Hematopoietic multipotent progenitor cell treated with erythropoietin and hydrocortisone succinate and interleukin-3 and kit ligand, for 15 days (in vitro differentiated cells): ENCODE data around the gene CCNYL1.

Source experiments
- DNase-seq: peaks from one replicate; pipeline ENCODE4 v3.0.0-alpha.2; 2015; ENCODE audit warnings: low spot score

The CCNYL1 gene

DNA sequence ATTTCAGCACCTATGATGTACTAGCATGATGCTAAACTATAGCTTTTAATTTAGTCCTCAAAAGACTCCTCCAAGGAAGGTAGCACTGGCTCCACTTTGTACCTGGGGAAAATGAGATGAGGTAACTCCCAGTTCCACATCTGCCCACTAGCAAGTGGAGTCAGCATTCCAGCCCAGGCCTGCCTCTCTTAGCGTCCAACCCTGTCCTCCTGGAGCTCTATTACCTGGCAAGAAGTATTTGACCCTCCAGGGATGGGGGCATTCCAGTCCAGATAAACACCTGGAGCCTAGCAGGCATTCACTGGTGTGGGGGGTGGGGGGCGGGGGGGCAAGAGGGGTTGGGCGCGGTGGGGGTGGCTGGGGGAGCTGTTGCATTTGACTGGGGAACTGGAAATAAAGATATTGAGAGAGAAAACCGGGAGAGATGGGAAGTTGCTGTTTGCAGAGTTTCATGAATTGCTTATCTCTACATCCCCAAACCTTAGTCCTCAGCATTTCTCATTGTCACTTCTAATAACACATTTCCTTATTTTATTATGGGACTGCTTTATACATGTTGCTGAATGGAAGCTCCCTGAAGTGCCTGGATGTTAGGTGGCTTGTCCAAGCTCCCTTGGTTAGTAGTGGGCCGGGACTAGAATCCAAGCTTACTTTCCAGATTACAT, 80.3 kb downstream of the CCNYL1 start:
- DNase-seq, result no peak

DNA sequence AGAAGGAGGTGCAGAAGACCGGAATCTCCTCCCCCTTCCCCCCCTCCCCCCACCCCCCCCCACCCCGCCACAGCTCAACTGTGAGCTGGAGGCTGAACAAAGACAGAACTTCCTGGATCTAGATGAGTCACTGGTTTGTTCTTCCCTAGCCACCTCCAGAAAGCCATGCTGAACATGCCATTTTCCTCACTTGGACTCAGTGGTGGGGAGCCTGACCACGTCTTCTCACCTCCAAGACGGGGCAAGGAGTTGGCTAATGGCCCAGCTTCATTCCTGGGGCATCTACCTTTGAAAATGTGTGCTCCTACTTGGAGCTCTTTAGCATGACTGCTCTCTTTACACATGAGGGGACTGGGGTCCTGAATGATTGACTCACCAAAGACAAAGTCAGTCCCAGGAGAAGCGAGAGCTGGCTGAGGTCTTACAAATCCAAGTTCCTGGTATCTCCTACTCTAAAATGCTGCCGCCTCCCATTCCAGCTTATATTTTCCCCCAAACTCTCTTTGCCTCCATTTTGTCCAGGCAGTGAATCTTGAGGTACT, 80.9 kb downstream of the CCNYL1 start:
- DNase-seq, result no peak

DNA sequence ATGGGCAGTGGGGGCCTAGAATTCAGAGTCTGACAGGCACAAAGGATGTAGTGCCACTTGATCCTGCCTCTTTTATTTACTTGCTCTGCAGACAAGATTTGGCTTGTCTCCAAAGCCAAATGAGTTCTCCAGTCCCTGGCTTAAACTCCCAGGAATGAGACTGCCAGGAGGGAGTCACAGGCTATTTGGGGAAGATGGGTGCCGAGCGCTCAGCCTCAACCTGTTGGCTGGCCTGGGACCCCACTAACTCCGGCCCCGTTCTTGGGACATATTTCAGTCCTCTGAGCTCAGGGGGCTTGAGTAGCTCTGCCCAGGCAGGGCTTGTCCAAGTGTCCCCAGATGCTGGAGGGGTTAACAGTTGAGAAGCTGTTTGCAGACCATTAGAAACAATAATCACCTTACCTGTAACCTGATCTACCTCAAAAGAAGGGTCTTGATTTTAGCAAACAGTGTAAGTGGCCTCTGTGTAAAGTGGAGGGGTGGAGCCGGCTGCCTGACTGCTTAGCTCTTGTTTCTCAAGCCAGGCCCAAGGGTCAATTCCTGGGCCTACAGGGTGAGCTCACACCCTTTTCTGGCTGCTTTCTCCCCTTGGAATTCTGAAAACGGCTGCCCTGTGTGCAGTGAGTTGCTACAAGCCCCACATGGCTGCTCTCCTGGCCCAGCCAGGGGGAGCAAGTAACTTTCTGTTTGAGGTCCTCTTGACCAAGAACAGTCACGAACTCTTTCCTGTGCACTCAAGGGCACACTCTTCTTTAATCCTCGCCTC, 85.3 kb downstream of the CCNYL1 start:
- DNase-seq, result no peak

DNA sequence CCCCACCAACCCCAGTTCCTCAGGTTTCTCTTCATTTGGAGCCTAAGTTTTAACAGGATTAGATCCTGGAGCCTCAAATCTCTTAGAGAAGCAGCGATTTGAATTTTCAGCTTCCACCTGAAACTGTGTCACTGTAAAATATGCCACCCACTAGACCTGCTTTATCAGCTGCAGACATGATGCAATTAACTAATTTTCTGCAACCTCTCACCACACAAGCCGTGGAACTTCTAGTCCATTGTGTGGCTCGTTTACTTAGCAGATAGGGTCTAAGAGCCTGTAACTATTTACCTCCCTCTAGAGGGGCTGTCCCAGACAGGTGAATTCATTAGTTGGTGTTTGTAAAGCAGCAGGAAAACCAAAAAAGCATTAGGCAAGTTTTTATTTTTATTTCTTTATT, 89.8 kb downstream of the CCNYL1 start:
- DNase-seq, result no peak

DNA sequence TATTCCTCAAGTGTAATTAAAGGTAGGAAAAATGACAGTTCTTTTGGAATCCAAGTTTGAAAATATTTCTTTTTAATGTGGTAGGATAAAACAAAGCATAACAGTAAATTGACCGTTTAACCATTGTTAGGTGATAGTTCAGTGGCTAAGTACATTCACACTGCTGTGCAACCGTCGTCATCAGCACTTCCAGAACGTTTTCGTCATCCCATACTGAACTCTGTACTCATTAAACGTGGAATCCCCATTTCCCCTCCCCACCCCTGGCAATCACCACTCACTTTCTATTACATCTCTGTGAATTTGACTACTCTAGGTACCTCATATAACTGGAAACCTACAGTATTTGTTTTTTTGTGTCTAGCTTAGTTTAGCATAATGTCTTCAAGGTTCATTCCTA, 91.2 kb downstream of the CCNYL1 start:
- DNase-seq, result no peak
